ENCODE results near the gene SLFN13.

- TF ChIP-seq, protein P1, sequence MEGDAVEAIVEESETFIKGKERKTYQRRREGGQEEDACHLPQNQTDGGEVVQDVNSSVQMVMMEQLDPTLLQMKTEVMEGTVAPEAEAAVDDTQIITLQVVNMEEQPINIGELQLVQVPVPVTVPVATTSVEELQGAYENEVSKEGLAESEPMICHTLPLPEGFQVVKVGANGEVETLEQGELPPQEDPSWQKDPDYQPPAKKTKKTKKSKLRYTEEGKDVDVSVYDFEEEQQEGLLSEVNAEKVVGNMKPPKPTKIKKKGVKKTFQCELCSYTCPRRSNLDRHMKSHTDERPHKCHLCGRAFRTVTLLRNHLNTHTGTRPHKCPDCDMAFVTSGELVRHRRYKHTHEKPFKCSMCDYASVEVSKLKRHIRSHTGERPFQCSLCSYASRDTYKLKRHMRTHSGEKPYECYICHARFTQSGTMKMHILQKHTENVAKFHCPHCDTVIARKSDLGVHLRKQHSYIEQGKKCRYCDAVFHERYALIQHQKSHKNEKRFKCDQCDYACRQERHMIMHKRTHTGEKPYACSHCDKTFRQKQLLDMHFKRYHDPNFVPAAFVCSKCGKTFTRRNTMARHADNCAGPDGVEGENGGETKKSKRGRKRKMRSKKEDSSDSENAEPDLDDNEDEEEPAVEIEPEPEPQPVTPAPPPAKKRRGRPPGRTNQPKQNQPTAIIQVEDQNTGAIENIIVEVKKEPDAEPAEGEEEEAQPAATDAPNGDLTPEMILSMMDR (IDR thresholded peaks at IDR 0.05) = no peak
- TF ChIP-seq ZFX (IDR thresholded peaks at IDR 0.05; ENCODE audit: borderline replicate concordance) = no peak
These were observed 27.8 kb upstream of the SLFN13 start for GRCh38 chr17:35476283-35476820.

Data from 22Rv1 (cell line).